HG02938 (cell line): ENCODE data around the gene ZFP14.
"Not testable (repeated sequence)": the region's sequence is repeated elsewhere in the genome, so short reads cannot be mapped to it uniquely, and the experiment has no call there.

Experiments used
- ATAC-seq: cut with Tn5 transposase; IDR thresholded peaks from one replicate; pipeline ENCODE4 v1.9.1; 2021; ENCODE audit warnings: mild to moderate bottlenecking, moderate library complexity; ENCODE audit not compliant: unreplicated experiment

Gene ZFP14

DNA sequence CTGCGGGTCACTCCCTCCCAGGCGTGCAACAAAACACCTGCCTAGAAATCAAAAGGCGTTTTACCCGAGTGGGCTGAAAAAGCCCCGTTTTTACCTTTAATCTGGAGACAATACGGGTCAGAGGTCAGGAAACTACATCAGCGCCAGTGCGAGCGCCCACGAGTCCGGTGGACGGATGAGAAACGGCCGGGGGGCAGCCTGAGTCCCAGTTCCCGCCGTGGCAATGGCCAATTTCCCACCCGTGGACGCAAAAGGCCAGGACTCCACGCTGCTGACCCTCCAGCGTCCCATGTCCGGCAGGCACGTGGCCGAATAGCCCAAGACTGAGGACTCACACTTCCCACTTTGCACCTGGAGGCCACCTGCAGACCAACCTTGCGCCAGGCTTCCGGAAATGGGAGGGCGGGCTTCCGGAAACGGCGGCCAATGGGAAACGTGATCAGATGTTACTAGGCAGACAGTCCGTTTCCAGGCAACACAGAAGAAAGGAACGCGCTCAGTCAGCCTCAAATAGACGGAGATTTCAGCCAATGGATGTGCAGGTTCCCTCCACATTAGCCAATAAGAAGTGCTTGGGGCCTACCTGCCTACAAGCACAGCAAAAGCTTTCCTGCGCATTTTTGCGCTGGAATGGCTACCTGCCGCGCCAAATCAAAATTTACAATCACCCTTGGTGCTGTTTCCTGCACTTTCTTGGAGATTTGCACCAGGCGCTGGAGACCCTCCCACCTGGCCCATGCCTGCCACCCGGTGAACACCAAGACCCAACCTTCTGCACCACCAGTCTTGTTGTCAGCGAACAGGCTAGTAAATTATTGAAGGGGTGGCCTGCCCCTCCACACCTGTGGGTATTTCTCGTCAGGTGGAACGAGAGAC lies 47.4 kb downstream of the ZFP14 start:
- ATAC-seq, result peak; percentile 62

DNA sequence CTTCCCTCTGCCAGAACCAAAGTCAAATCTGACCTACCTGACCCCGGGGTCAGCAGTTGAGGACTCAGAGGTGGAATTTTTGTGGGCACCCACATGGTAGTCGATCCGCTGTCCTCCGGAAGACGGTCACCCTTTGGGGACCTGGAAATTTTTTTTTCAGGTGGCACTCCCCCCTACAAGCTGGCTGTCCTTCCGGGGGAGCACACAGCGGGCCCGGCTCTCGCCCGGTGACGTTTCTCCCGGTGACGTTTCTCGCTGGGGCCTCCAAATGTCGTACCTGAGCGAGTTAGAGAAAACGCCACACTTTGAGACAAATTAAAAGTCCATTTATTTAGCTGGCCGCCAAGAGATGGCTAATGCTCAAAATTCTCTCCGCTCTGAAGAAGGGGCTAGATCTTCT lies 48.8 kb downstream of the ZFP14 start:
- ATAC-seq, result no peak

DNA sequence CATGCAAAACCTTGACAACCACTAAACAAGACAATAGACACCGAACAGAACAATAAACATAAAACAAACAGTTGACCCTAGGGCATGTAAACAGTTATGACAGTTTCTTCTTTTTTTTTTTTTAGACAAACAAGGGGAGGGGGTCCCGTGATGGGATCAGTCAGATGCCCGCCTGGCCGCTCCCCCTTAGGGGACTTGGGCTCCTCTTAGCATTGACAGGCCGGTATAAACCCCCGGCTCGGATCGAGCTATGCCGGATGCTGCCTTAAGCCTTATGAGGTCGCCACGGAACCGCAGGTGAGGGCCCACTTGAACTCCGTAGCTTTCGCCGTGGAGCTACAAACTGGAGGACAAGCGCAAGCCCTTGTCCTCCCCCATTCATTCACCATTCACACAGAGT lies 49.5 kb downstream of the ZFP14 start:
- not testable (repeated sequence) for ATAC-seq

DNA sequence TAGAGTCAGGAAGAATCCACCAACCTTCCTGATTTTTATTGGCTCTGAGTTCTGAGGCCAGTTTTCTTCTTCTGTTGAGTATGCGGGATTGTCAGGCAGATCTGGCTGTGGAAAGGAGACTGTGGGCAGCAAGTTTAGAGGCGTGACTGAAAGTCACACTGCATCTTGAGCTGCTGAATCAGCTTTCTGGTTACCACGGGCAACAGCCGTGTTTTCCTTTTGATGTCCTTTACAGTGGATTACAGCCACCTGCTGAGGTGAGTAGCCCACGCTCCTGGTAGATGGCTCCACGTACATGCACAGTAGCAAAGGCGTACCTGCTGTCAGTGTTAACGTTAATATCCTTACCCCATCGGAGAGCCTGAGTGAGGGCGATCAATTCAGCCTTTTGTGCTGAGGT lies 52.4 kb downstream of the ZFP14 start:
- ATAC-seq, result not testable (repeated sequence)

DNA sequence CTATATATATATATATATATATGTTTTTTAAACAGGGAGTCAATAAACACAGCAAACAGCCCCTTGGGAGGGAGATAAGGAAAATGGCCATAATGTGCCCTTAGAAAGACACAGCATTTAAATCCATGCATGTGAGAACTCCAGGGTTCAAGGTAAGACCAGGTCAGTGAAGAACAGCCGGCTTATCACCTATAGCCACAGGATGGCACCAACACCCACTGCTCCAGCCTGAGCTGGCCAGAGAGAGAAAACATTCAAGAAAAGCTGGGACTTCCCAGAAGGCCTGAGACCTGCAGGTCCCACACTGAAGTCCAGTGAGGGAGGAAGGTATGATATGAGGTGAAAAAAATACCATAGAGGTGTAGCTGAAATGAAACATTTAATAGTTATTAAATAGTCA lies 63.8 kb downstream of the ZFP14 start:
- ATAC-seq, result not testable (repeated sequence)

DNA sequence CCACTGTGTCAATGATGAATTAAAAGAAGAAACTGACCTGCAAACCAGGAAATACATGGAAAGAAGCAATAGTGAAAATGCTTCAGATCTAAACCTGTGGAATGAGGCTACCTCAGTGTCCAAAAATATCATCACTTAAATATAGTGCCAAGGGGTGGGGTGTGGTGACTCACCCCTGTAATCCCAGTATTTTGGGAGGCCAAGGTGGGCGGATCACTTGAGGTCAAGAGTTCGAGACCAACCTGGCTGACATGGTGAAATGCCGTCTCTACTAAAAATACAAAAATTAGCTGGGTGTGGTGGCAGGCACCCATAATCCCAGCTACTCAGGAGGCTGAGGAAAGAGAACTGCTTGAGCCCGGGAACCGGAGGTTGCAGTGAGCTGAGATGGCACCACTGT lies 64.9 kb downstream of the ZFP14 start:
- not testable (repeated sequence) for ATAC-seq

DNA sequence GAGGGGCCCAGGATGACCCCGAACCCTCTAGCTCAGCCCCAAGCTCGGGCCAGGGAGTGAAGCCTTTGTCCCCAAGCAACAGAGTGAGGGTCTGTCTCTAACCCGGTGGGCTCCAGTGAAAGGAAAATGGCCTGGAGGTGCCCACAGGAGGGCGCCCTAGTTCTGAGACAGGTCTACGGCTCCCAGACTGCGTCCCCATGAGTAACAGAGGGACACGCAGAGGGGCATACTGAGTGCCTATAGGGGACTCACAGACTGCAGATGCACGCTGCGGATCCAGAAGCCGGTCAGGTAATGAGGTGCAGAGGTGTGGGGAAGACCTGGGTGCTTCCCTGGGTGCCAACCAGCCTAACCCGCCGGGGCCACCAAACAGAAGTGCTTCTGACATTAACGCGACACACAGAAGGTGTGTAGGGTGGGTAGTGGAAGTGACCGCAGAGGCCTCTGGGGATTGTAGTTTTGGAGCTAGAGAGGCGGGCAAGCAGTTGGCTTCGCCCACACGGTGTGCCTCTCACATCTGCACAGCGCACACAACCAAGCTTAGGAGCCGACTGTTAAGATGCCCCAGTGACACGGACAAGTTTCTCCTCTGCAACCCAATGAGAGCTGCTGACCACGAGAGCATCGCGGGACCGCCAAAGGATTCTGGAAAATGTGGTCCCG lies 67.8 kb downstream of the ZFP14 start:
- not testable (repeated sequence) for ATAC-seq

DNA sequence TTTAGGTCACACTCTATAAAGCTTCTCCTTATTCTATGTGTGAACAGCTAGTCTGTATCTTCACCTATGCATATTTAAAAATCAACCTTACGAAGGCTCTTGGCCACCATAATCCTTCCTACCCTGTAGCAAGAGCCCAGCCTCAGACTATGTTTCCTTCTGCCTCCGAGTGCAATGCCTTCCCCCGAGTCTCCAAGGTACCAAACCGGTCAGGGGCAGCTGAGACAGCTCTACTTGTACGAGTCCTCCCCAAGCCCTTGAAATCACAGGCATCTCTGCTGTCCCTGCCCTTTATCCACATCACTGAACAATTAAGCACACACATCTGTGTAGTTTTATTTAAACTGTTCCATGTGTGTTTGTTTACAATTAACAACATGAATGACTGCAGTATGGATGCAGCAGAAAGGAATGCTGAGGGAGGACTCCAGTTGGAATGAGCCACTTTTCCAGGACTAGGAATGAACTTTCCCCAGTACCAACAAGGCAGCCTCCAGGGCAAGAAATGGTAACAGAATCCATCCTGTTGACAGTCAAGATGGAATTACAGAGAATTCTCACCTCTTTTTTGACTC lies 68.5 kb downstream of the ZFP14 start:
- ATAC-seq, result not testable (repeated sequence)

DNA sequence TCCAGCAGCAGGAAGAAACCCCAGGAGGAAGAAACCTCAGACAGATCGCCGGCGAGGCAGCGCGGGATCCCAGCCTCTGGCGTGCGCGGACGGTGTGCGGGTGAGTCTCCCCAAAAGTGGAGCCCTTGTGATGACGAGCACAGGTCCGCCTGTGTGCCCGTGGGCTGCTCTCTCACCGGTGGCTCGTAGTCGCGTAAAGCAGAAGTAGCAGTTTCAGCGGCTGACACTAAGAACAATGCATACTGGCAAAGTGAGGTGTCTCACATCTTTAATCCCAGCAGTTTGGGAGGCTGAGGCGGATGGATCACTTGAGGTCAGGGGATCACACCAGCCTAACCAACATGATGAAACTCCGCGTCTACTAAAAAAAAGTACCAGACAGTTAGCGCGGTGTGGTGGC lies 69.2 kb downstream of the ZFP14 start:
- ATAC-seq, result not testable (repeated sequence)

DNA sequence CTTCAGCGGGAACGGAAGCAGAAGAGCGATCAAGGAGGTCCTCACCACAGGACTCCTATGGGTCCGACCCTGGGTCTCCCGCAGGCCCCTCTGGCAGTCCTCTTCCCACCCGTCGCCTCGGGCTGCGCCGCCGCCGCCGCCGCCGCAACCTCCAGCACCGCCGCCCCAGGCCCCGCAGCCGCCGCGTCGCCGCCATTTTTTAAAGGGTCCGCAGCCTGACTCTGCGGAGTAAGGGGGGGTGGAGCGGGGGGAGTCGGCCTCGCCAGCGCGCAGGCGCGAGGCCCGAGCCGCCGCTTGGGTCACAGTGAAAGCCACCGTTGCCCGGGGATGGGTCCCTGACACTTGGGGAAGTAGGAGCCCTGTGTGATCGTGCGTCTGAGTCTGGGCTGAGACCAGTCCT lies 69.7 kb downstream of the ZFP14 start:
- not testable (repeated sequence) for ATAC-seq

DNA sequence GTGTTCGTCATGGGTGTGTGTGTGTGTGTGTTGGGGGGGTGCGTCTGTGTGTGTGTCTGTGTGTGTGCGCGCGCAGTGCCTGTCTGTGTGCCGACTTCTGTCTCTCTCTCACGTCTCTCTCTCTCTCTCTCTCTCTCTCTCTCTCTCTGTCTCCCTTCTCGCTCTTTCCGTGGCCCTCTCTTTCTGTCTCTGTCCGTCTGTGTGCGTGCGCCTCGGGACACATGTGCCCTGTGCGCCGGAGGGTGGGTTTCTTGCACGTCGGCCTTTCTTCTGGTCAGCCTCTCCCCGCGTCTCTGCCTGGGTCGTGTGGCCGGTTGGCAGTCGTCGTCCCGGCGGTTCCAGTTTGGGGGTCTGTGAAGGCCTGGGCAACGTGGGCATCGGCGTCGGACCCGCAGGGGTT lies 86.7 kb downstream of the ZFP14 start:
- ATAC-seq, result not testable (repeated sequence)
